GM19351 (cell line): ENCODE data around the gene LILRA1.
"Not testable (repeated sequence)": the region's sequence is repeated elsewhere in the genome, so short reads cannot be mapped to it uniquely, and the experiment has no call there.

Experiments used
- ATAC-seq: cut with Tn5 transposase; IDR thresholded peaks from one replicate; pipeline ENCODE4 v1.9.1; 2021; ENCODE audit warnings: mild to moderate bottlenecking, moderate library complexity; ENCODE audit not compliant: unreplicated experiment

LILRA1 gene

GRCh38 chr19:54622431-54622830 is 29.0 kb downstream of the LILRA1 start:
- ATAC-seq: no peak

GRCh38 chr19:54624234-54624633 is 30.8 kb downstream of the LILRA1 start:
- not testable (repeated sequence) for ATAC-seq

- not testable (repeated sequence) for ATAC-seq
These were observed 31.7 kb downstream of the LILRA1 start for GRCh38 chr19:54624934-54625730.

GRCh38 chr19:54626757-54627156 is 33.3 kb downstream of the LILRA1 start:
- ATAC-seq: no peak

GRCh38 chr19:54627912-54628311 is 34.5 kb downstream of the LILRA1 start:
- not testable (repeated sequence) for ATAC-seq

GRCh38 chr19:54630262-54630661 is 36.8 kb downstream of the LILRA1 start, which contains the start of gene LILRB1:
LILRB1 (plus strand) TSS chr19:54630484; CDS start chr19:54631074, 590 bp downstream.
- not testable (repeated sequence) for ATAC-seq

GRCh38 chr19:54630782-54631181 is 37.4 kb downstream of the LILRA1 start:
- no peak for ATAC-seq

- not testable (repeated sequence) for ATAC-seq
These were observed 38.3 kb downstream of the LILRA1 start for GRCh38 chr19:54631489-54632337.

GRCh38 chr19:54632517-54632916 is 39.1 kb downstream of the LILRA1 start:
- not testable (repeated sequence) for ATAC-seq

- no peak for ATAC-seq
These were observed 40.0 kb downstream of the LILRA1 start for GRCh38 chr19:54633401-54633800.

GRCh38 chr19:54636081-54636480 is 42.6 kb downstream of the LILRA1 start:
- not testable (repeated sequence) for ATAC-seq

GRCh38 chr19:54638683-54639082 is 45.3 kb downstream of the LILRA1 start:
- no peak for ATAC-seq

- not testable (repeated sequence) for ATAC-seq
These were observed 49.5 kb downstream of the LILRA1 start for GRCh38 chr19:54642953-54643352.

GRCh38 chr19:54643583-54643982 is 50.2 kb downstream of the LILRA1 start:
- ATAC-seq: not testable (repeated sequence)

GRCh38 chr19:54644056-54644455 is 50.6 kb downstream of the LILRA1 start:
- no peak for ATAC-seq

GRCh38 chr19:54646331-54646841 is 53.0 kb downstream of the LILRA1 start:
- ATAC-seq: no peak

GRCh38 chr19:54648129-54648528 is 54.7 kb downstream of the LILRA1 start:
- ATAC-seq: no peak

GRCh38 chr19:54650108-54650655 is 56.8 kb downstream of the LILRA1 start:
- ATAC-seq: no peak
